IMR-90 (cell line): ENCODE results near the gene TRIM5. TPM values are rescaled to one million over a fixed set of nuclear protein-coding genes. Genes with fewer than 3 reads are reported as not detected.

Source experiments
- ATAC-seq: fragments of 200-7000 bp; cut with Tn5 transposase; 2 replicates; pipeline ENCODE4 v1.9.1; 2020; ENCODE audit warnings: low read depth, mild to moderate bottlenecking, moderate library complexity
- BruUV-seq: library from RNA; stranded (reverse); fragments of 400-500 nt; replicated peaks from 2 replicates; lab custom pipeline; 2021; lab: Mats Ljungman, UMichigan
- CTCF ChIA-PET: fragments of 300-600 bp; formaldehyde crosslinking; extraction: SDS; loops from one replicate; lab custom pipeline; 2021; ENCODE audit warnings: antibody characterized with exemption; lab: Yijun Ruan, JAX
- POLR2A ChIA-PET: fragments of 300-600 bp; sonication (Branson Sonifier 250); formaldehyde crosslinking; loops from one replicate; lab custom pipeline; 2022; ENCODE audit warnings: antibody characterized with exemption; ENCODE audit not compliant: unreplicated experiment; lab: Charles Lee
- DNase-seq: peaks from one replicate; pipeline ENCODE4 v3.0.0; 2013
- H2AFZ ChIP-seq: replicated peaks from 2 replicates; pipeline ENCODE3; 2013; ENCODE audit warnings: low read length, mild to moderate bottlenecking; ENCODE audit not compliant: poor library complexity
- H2AK5ac ChIP-seq: 2 replicates; pipeline ENCODE4 v1.6.1; 2013; ENCODE audit warnings: low read depth, low read length, inconsistent platforms
- H2AK9ac ChIP-seq: replicated peaks from 2 replicates; pipeline ENCODE3; 2013; ENCODE audit warnings: mild to moderate bottlenecking, low read depth, low read length, moderate library complexity; ENCODE audit not compliant: poor library complexity
- H2BK120ac ChIP-seq: 2 replicates; pipeline ENCODE4 v1.6.1; 2013; ENCODE audit warnings: low read depth, low read length, inconsistent platforms
- H2BK15ac ChIP-seq: 3 replicates; pipeline ENCODE4 v1.6.1; 2013; ENCODE audit warnings: low read depth, low read length, inconsistent platforms
- H2BK20ac ChIP-seq: 2 replicates; pipeline ENCODE4 v1.6.1; 2013; ENCODE audit warnings: low read depth, mild to moderate bottlenecking, inconsistent platforms, low read length, moderate library complexity
- H2BK5ac ChIP-seq: 2 replicates; pipeline ENCODE4 v1.6.1; 2013; ENCODE audit warnings: mild to moderate bottlenecking, low read depth, low read length, inconsistent platforms; ENCODE audit not compliant: poor library complexity, severe bottlenecking
- H3K14ac ChIP-seq: replicated peaks from 2 replicates; pipeline ENCODE4 v1.6.1; 2013; ENCODE audit warnings: low read depth, low read length, inconsistent platforms
- H3K18ac ChIP-seq: 2 replicates; pipeline ENCODE4 v1.6.1; 2013; ENCODE audit warnings: low read depth, low read length, control low read depth
- H3K23ac ChIP-seq: 2 replicates; pipeline ENCODE4 v1.6.1; 2013; ENCODE audit warnings: low read depth, low read length, inconsistent platforms
- H3K27ac ChIP-seq: 2 replicates; pipeline ENCODE4 v1.5.1; 2013; ENCODE audit warnings: mild to moderate bottlenecking, control low read depth, low read length; ENCODE audit not compliant: insufficient read depth
- H3K27me3 ChIP-seq: 2 replicates; pipeline ENCODE4 v1.6.1; 2013; ENCODE audit warnings: low read length; ENCODE audit not compliant: control insufficient read depth, insufficient read depth
- H3K36me3 ChIP-seq: 2 replicates; pipeline ENCODE4 v1.6.1; 2013; ENCODE audit warnings: low read length, mixed read lengths; ENCODE audit not compliant: control insufficient read depth, insufficient read depth
- H3K4ac ChIP-seq: 2 replicates; pipeline ENCODE4 v1.6.1; 2013; ENCODE audit warnings: low read depth, low read length, inconsistent platforms
- H3K4me1 ChIP-seq: 2 replicates; pipeline ENCODE4 v1.6.1; 2013; ENCODE audit warnings: low read length, mixed read lengths; ENCODE audit not compliant: control insufficient read depth, insufficient read depth
- H3K4me2 ChIP-seq: 2 replicates; pipeline ENCODE4 v1.6.1; 2013; ENCODE audit warnings: low read depth, mild to moderate bottlenecking, control low read depth, low read length, moderate library complexity
- H3K4me3 ChIP-seq: 2 replicates; pipeline ENCODE4 v1.5.1; 2013; ENCODE audit warnings: low read depth, mild to moderate bottlenecking, control low read depth, low read length, moderate library complexity; ENCODE audit not compliant: insufficient read depth
- H3K56ac ChIP-seq: 2 replicates; pipeline ENCODE4 v1.6.1; 2013; ENCODE audit warnings: low read length, inconsistent platforms; ENCODE audit not compliant: insufficient read depth; ENCODE audit errors: extremely low read depth
- H3K79me1 ChIP-seq, 2 experiments: 2 replicates each; pipeline ENCODE4 v1.6.1; 2013; ENCODE audit warnings: low read length in 2 of 2, inconsistent platforms in 1 of 2, low read depth in 1 of 2
- H3K9ac ChIP-seq: 2 replicates; pipeline ENCODE4 v1.6.1; 2013; ENCODE audit warnings: low read depth, low read length, control low read depth
- H3K9me1 ChIP-seq: 2 replicates; pipeline ENCODE4 v1.6.1; 2013; ENCODE audit warnings: low read length, inconsistent platforms; ENCODE audit not compliant: insufficient read depth
- H3K9me3 ChIP-seq: 2 replicates; pipeline ENCODE4 v1.6.1; 2013; ENCODE audit warnings: low read length; ENCODE audit not compliant: control insufficient read depth, insufficient read depth
- H4K20me1 ChIP-seq: 2 replicates; pipeline ENCODE4 v1.6.1; 2013; ENCODE audit warnings: low read length, inconsistent platforms; ENCODE audit not compliant: insufficient read depth
- H4K5ac ChIP-seq: 2 replicates; pipeline ENCODE4 v1.6.1; 2013; ENCODE audit warnings: mild to moderate bottlenecking, low read depth, low read length, control low read depth
- H4K8ac ChIP-seq, 2 experiments: 2 replicates each; pipeline ENCODE4 v1.6.1; 2013; ENCODE audit warnings: low read depth in 2 of 2, low read length in 2 of 2, control low read depth in 1 of 2, inconsistent platforms in 1 of 2
- H4K91ac ChIP-seq: 2 replicates; pipeline ENCODE4 v1.6.1; 2013; ENCODE audit warnings: low read depth, low read length, inconsistent platforms; ENCODE audit not compliant: insufficient read depth
- BHLHE40 ChIP-seq: fragments of 150-350 bp; IDR thresholded peaks from 2 replicates; pipeline ENCODE4 v1.6.1; 2016; ENCODE audit warnings: mild to moderate bottlenecking, low read depth, low read length
- CEBPB ChIP-seq: IDR thresholded peaks from 2 replicates; pipeline ENCODE4 v1.6.1; 2012; ENCODE audit warnings: low read depth, low read length, improper control_type of control experiment
- CHD1 ChIP-seq: IDR thresholded peaks from 2 replicates; pipeline ENCODE4 v1.6.1; 2012; ENCODE audit warnings: low read depth, low read length, improper control_type of control experiment
- FOS ChIP-seq: fragments of 150-350 bp; IDR thresholded peaks from 2 replicates; pipeline ENCODE4 v1.6.1; 2016; ENCODE audit warnings: low read depth, low read length
- MAZ ChIP-seq: IDR thresholded peaks from 2 replicates; pipeline ENCODE4 v1.6.1; 2012; ENCODE audit warnings: low read depth, mild to moderate bottlenecking, low read length, improper control_type of control experiment, moderate library complexity, borderline replicate concordance
- MXI1 ChIP-seq: IDR thresholded peaks from 2 replicates; pipeline ENCODE4 v1.6.1; 2012; ENCODE audit warnings: low read depth, mild to moderate bottlenecking, low read length, moderate library complexity, borderline replicate concordance
- NFE2L2 ChIP-seq: fragments of 150-350 bp; IDR thresholded peaks from 2 replicates; pipeline ENCODE4 v1.6.1; 2016; ENCODE audit warnings: low read depth, mild to moderate bottlenecking, low read length
- POLR2A ChIP-seq: IDR thresholded peaks from 2 replicates; pipeline ENCODE4 v1.6.1; 2012; ENCODE audit warnings: mild to moderate bottlenecking, low read depth, low read length
- RAD21 ChIP-seq: IDR thresholded peaks from 2 replicates; pipeline ENCODE4 v1.6.1; 2012; ENCODE audit warnings: low read length, improper control_type of control experiment
- RCOR1 ChIP-seq: IDR thresholded peaks from 2 replicates; pipeline ENCODE4 v1.6.1; 2012; ENCODE audit warnings: mild to moderate bottlenecking, low read length, improper control_type of control experiment; ENCODE audit not compliant: insufficient replicate concordance
- RFX5 ChIP-seq: IDR thresholded peaks from 2 replicates; pipeline ENCODE4 v1.8.0; 2012; ENCODE audit warnings: low read depth, mild to moderate bottlenecking, low read length, moderate library complexity
- SMC3 ChIP-seq: fragments of 150-350 bp; IDR thresholded peaks from 2 replicates; pipeline ENCODE4 v1.6.1; 2016; ENCODE audit warnings: low read depth, mild to moderate bottlenecking, antibody characterized with exemption, low read length, moderate library complexity
- USF2 ChIP-seq: fragments of 150-350 bp; IDR thresholded peaks from 2 replicates; pipeline ENCODE4 v1.6.1; 2017; ENCODE audit warnings: mild to moderate bottlenecking, antibody characterized with exemption, low read length, low read depth
- WGBS, 2 experiments: methylation state at CpG; one replicate each; pipeline versions ENCODE4 v1.1.5 to v1.1.7; 2013; ENCODE audit warnings: missing lambda C conversion rate in 2 of 2; ENCODE audit not compliant: insufficient read length in 1 of 2; ENCODE audit errors: extremely low coverage in 2 of 2; 5-methylcytosine and 5-hydroxymethylcytosine counted together
- dilution Hi-C: fragments of 300-500 bp; cut with HindIII; formaldehyde crosslinking; loops from one replicate; pipeline ENCODE4 v1.14.3; 2018; ENCODE audit warnings: low sequenced_read_pairs; ENCODE audit not compliant: unreplicated experiment
- in situ Hi-C: fragments of 300-500 bp; cut with MboI; formaldehyde crosslinking; loops from 3 replicates; pipeline ENCODE4 v1.14.3; 2019; ENCODE audit warnings: low sequenced_read_pairs, inconsistent platforms, mixed read lengths
- intact Hi-C: fragments of 100-400 bp; cut with micrococcal nuclease; formaldehyde crosslinking; loops from 2 replicates; pipeline ENCODE4 v1.10.0; 2022
- polyA plus RNA-seq, 3 experiments: library from polyadenylated mRNA; depleted of rRNA; stranded (reverse); fragments of >200 nt; gene quantifications; 2 replicates each; pipeline ENCODE4 v1.2.3, GENCODE V29; 2012; ENCODE audit warnings: low replicate concordance in 1 of 3
- total RNA-seq: library from RNA; depleted of rRNA; stranded (reverse); fragments of >200 nt; gene quantifications from 2 replicates; pipeline ENCODE4 v1.2.3, GENCODE V29; 2012

The TRIM5 gene
- total and polyA plus RNA-seq, 2 of the 4 experiments (the other 2 are of a cell fraction), result 32.6 to 49.1 TPM

GRCh38 chr11:5624489-5625279 lies 60.2 kb downstream of the TRIM5 start, which contains the start of gene TRIM34:
TRIM34 (plus strand) TSS chr11:5625001; CDS start chr11:5632332, 7,331 bp downstream.
- ATAC-seq, result peak; percentile 78
- H3K14ac ChIP-seq, result peak within 1 kb of the TSS; percentile 87
- no peaks in the 10 kb centered on the region for H4K20me1 ChIP-seq
- peak within 1 kb of the TSS; percentile 82 for H2BK5ac ChIP-seq
- peak within 1 kb of the TSS; percentile 53 for H4K91ac ChIP-seq
- H3K9me3 ChIP-seq, result no peaks in the 10 kb centered on the region
- in situ Hi-C loops (loop anchor here (5.0 to 25.0 kb wide), 2 partner anchors 63 to 688 kb away; partner anchors contain the start of genes CAVIN3, TRIM22 and TRIM5), dilution Hi-C loops (no loop called here), intact Hi-C loops (no loop called here)
- peak within 1 kb of the TSS; percentile 74 for H2BK120ac ChIP-seq
- H4K5ac ChIP-seq, result peak within 1 kb of the TSS; percentile 92
- H3K27me3 ChIP-seq, result no peaks in the 10 kb centered on the region
- POLR2A ChIA-PET, result interaction anchor here (0.7 kb wide), 1 partner anchor 65 kb away, joined by 4 read pairs; the partner anchor contains the start of gene TRIM22
- H3K79me1 ChIP-seq, result peaks cover 0 to 16% of the 10 kb centered on the region in 2 experiments; a peak in 3 of 4 replicates
- H3K18ac ChIP-seq, result peak within 1 kb of the TSS; percentile 90
- CTCF ChIA-PET, result interaction anchor here (0.6 to 1.0 kb wide), 2 partner anchors 24 to 89 kb away, joined by 3 read pairs; no protein-coding TSS in a partner anchor
- H2AK5ac ChIP-seq, result peak within 1 kb of the TSS; percentile 85
- BruUV-seq, result no TSS peak
- peak within 1 kb of the TSS; percentile 45; the same call in 1 of the 2 replicates for H3K56ac ChIP-seq
- H3K9ac ChIP-seq, result peak within 1 kb of the TSS; percentile 82
- WGBS, 2 experiments, result 50% methylated on average over 2 of the region's 7 CpGs; no CpG with 5 or more reads in 1 of the 2 experiments
- no peak for TF ChIP-seq CHD1
- no peak for TF ChIP-seq SMC3
- TF ChIP-seq MXI1, result no peak
- TF ChIP-seq POLR2A, result no peak
- TF ChIP-seq RFX5, result no peak
- TF ChIP-seq RAD21, result no peak
- TF ChIP-seq MAZ, result no peak; the same call in 1 of the 2 replicates
- no peak for TF ChIP-seq CEBPB
- TF ChIP-seq RCOR1, result no peak
- no peak for TF ChIP-seq USF2
- TF ChIP-seq NFE2L2, result no peak
- TF ChIP-seq BHLHE40, result no peak
- no peak for TF ChIP-seq FOS
- H2AK9ac ChIP-seq, result peak within 1 kb of the TSS; percentile 78
- H2BK15ac ChIP-seq, result peak within 1 kb of the TSS; percentile 55
- H4K8ac ChIP-seq, result peak within 1 kb of the TSS; percentile 78 to 95
- H3K4me2 ChIP-seq, result peak within 1 kb of the TSS; percentile 94
- H2AFZ ChIP-seq, result peak within 1 kb of the TSS; percentile 95
- H3K4me3 ChIP-seq, result peak within 1 kb of the TSS; percentile 46
- H3K4me1 ChIP-seq, result peaks cover 21% of the 10 kb centered on the region
- H3K9me1 ChIP-seq, result peaks cover 15% of the 10 kb centered on the region
- peak within 1 kb of the TSS; percentile 79 for H3K4ac ChIP-seq
- H3K36me3 ChIP-seq, result no peaks in the 10 kb centered on the region
- H3K27ac ChIP-seq, result peak within 1 kb of the TSS; percentile 46
- H2BK20ac ChIP-seq, result peak within 1 kb of the TSS; percentile 75
- H3K23ac ChIP-seq, result peak within 1 kb of the TSS; percentile 56
- DNase-seq, result peak; percentile 62
